OCI-LY3 (cell line): ENCODE results near the gene SELENOP.

Source experiments
- EZH2phosphoT487 ChIP-seq: fragments of 200-600 bp; shearing (Covaris generic); IDR thresholded peaks from 2 replicates; pipeline ENCODE4 v1.6.1; 2018; ENCODE audit warnings: antibody characterized with exemption, mixed run types, low read depth
- TF ChIP-seq, protein P1 (sequence below): fragments of 200-600, 300-600 bp; sonication (generic); IDR thresholded peaks from 2 replicates; pipeline ENCODE4 v1.5.1; 2014; ENCODE audit warnings: antibody characterized with exemption, low read length, low read depth

DNA sequence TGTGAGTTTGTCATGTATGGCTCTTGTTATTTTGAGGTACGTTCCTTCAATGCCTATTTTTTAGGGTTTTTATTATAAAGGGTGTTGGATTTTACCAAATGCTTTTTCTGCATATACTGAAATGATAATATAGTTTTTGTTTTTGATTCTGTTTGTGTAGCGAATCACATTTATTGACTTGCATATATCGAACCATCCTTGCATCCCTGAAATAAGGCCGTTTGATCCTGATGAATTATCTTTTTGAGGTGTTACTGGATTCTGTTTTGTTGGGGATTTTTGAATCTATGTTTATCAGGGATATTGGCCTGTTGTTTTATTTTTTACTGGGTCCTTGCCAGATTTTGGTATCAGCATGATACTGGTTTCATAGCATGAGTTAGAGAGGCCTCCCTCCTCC is 25.9 kb downstream of the SELENOP start:
- TF ChIP-seq, protein P1, sequence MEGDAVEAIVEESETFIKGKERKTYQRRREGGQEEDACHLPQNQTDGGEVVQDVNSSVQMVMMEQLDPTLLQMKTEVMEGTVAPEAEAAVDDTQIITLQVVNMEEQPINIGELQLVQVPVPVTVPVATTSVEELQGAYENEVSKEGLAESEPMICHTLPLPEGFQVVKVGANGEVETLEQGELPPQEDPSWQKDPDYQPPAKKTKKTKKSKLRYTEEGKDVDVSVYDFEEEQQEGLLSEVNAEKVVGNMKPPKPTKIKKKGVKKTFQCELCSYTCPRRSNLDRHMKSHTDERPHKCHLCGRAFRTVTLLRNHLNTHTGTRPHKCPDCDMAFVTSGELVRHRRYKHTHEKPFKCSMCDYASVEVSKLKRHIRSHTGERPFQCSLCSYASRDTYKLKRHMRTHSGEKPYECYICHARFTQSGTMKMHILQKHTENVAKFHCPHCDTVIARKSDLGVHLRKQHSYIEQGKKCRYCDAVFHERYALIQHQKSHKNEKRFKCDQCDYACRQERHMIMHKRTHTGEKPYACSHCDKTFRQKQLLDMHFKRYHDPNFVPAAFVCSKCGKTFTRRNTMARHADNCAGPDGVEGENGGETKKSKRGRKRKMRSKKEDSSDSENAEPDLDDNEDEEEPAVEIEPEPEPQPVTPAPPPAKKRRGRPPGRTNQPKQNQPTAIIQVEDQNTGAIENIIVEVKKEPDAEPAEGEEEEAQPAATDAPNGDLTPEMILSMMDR: no peak
- no peak for TF ChIP-seq EZH2phosphoT487
